Choroid plexus epithelial cell (primary cell): ENCODE data around the gene SPATS1.
A peak's percentile ranks its signal among the peaks of the same experiment; 100 is the strongest.

Source experiments
- DNase-seq: peaks from one replicate; pipeline ENCODE4 v3.0.0-alpha.2; 2010; ENCODE audit warnings: low read depth
- H3K4me3 ChIP-seq: 2 replicates; pipeline ENCODE4 v1.5.1; 2011; ENCODE audit warnings: low read depth, mild to moderate bottlenecking, control low read depth, low read length, moderate library complexity
- TF ChIP-seq, protein P1 (sequence below): conservative IDR thresholded peaks from 2 replicates; pipeline ENCODE4 v1.5.1; 2011; ENCODE audit warnings: low read depth, mild to moderate bottlenecking, control low read depth, inconsistent platforms, low read length, moderate library complexity

Gene SPATS1

GRCh38 chr6:44300292-44300823 is 42.1 kb upstream of the SPATS1 start:
- TF ChIP-seq, protein P1, sequence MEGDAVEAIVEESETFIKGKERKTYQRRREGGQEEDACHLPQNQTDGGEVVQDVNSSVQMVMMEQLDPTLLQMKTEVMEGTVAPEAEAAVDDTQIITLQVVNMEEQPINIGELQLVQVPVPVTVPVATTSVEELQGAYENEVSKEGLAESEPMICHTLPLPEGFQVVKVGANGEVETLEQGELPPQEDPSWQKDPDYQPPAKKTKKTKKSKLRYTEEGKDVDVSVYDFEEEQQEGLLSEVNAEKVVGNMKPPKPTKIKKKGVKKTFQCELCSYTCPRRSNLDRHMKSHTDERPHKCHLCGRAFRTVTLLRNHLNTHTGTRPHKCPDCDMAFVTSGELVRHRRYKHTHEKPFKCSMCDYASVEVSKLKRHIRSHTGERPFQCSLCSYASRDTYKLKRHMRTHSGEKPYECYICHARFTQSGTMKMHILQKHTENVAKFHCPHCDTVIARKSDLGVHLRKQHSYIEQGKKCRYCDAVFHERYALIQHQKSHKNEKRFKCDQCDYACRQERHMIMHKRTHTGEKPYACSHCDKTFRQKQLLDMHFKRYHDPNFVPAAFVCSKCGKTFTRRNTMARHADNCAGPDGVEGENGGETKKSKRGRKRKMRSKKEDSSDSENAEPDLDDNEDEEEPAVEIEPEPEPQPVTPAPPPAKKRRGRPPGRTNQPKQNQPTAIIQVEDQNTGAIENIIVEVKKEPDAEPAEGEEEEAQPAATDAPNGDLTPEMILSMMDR: no peak
- DNase-seq: no peak
- no peak overlapping the region for H3K4me3 ChIP-seq

- DNase-seq: no peak
- TF ChIP-seq, protein P1: no peak
- H3K4me3 ChIP-seq: no peak overlapping the region
Measured at GRCh38 chr6:44301106-44301505, 41.3 kb upstream of the SPATS1 start.

DNA sequence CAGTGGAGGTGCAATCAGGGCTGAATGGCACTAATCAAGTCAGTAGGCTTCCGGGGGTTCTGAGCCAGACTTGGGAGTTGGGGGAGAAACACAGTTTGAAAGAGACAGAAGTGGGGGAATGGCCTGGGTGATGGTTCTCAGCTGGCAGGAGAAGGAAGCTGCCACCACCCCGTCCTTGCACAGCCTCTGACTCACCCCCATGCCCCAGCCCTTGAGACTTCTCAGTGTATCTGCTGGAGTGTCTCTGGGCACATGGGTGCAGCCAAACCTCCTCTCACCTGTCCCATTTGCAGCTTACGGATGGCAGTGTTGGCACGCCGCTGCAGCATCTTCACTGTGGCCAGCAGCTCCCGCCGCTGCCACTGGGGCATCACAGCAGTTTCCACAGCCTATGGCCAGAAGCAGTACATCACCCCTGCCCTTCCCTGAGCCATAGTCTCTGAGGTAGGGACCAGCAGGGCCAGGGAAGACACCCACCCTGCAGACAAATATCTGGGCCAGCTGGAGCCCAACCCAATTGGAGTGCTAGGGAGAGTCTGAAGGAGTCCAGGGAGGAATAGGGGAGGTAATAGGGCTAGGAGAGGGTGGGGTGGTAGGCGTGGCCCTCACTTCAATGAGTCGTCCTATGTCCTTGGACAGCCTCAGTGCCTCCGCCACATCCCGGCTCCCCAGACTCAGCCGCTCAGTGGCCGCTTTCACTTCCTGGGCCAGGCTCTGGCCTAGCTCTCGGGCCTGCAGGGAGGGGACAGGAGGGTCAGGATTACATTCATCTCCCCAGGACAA is 40.5 kb upstream of the SPATS1 start:
- TF ChIP-seq, protein P1: no peak

DNA sequence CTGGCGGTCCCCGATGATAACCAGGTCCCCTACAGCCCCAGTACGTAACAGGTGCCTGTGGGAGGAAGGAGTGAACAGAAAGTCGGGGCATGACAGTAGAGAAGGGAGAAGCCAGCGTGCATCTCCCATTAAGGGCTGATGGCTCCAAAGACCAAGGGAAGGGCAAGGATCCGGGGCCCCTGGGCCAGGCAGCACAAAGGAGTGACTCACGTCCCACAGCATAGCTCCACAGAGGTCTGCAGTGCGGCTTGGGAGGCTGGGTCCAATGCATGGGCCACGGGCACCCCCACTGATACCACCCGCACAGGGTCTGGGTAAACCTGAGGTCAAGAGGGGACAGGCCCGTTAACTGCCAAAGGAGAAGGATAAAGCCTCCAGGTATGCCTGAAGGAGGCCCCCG is 39.6 kb upstream of the SPATS1 start:
- H3K4me3 ChIP-seq: no peak overlapping the region
- no peak for DNase-seq
- TF ChIP-seq, protein P1: no peak

More for the DNA sequence above, 40.5 kb upstream of the SPATS1 start:
- H3K4me3 ChIP-seq: no peak overlapping the region
- no peak for DNase-seq

- TF ChIP-seq, protein P1: no peak
Measured at GRCh38 chr6:44303842-44304241, 38.6 kb upstream of the SPATS1 start.

DNA sequence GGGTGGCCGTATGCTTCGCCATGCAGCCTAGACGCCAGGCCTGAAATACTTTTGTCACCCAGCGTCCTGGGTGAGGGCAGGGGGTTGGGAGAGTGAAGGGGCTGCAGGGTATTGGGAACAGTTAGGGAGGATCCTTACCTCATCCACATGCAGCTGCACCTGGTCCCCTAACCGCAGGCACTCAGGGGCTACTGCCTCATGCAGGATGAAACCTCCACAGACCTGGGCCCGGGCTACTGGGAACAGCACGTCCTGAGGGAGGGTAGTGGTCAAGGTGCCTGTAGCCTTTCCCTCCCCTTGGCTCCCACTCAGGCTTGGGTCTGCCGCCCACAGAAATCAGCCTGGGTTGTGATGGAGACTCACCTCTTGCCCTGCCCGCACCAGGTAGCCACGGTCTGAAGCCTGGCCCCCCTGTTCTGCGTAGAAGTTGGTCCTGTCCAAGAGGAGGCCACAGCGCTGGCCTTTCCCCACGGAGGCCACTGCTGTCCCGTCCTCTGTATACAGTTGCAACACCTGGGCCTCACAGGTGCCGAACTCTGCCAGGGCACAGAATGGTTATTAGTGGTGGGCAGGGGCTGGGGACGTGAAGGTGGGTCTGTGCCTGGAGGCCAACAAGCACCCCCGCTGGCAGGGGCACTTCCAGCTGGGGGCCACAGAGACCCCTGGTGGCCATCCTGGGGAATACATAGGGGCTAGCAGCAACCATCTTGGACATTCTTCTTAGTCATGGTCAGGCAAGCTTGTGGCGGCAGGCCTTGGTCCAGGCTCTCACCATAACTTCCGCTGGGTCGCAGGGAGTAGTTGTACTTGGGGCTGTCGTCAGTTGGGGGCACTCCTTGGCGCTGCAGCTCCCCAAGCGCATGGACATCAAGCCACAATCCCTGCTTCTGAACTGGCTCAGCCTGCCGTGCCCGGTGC is 37.9 kb upstream of the SPATS1 start:
- DNase-seq: peak; percentile 61
- no peak overlapping the region for H3K4me3 ChIP-seq
- TF ChIP-seq, protein P1: peak; percentile 83

More at GRCh38 chr6:44303842-44304241, 38.6 kb upstream of the SPATS1 start:
- DNase-seq: no peak
- no peak overlapping the region for H3K4me3 ChIP-seq
